H1 (cell line): Measurements from ENCODE around the gene SLC13A5. TPM values are rescaled to one million over a fixed set of nuclear protein-coding genes. Genes with fewer than 3 reads are reported as not detected.

ENCODE experiments used
- CTCF ChIA-PET: fragments of 300-600 bp; sonication (Branson Sonifier 250); formaldehyde crosslinking; loops from one replicate; lab custom pipeline; 2021; ENCODE audit not compliant: partially characterized antibody; lab: Charles Lee
- POLR2A ChIA-PET: fragments of 300-600 bp; sonication (Branson Sonifier 250); formaldehyde crosslinking; loops from one replicate; lab custom pipeline; 2021; ENCODE audit warnings: inconsistent platforms; ENCODE audit not compliant: partially characterized antibody; lab: Charles Lee
- DNase-seq, 2 experiments: peaks; one replicate each; pipeline versions ENCODE4 v3.0.0 to v3.0.0-alpha.2; 2010 to 2022; ENCODE audit warnings: low spot score in 2 of 2, low read depth in 1 of 2, mixed read lengths in 1 of 2
- FAIRE-seq: peaks from 2 replicates; lab custom pipeline; 2011; peaks lifted over from hg19 to GRCh38; lab: Jason Lieb, UNC
- H2AFZ ChIP-seq: 2 replicates; pipeline ENCODE4 v1.8.1; 2012; ENCODE audit warnings: low read length, inconsistent platforms
- H2AK5ac ChIP-seq: 2 replicates; pipeline ENCODE4 v1.6.1; 2013; ENCODE audit warnings: low read depth, low read length
- H2BK120ac ChIP-seq: replicated peaks from 2 replicates; pipeline ENCODE3; 2013; ENCODE audit warnings: low read depth, low read length, inconsistent platforms
- H2BK12ac ChIP-seq: 2 replicates; pipeline ENCODE4 v1.6.1; 2013; ENCODE audit warnings: low read depth, low read length
- H2BK15ac ChIP-seq: 2 replicates; pipeline ENCODE4 v1.6.1; 2013; ENCODE audit warnings: low read length
- H2BK20ac ChIP-seq: 2 replicates; pipeline ENCODE4 v1.6.1; 2013; ENCODE audit warnings: low read length
- H2BK5ac ChIP-seq: 2 replicates; pipeline ENCODE4 v1.6.1; 2013; ENCODE audit warnings: low read depth, low read length
- H3K14ac ChIP-seq: 2 replicates; pipeline ENCODE4 v1.6.1; 2013; ENCODE audit warnings: inconsistent platforms; ENCODE audit not compliant: insufficient read length
- H3K18ac ChIP-seq: 2 replicates; pipeline ENCODE4 v1.6.1; 2013; ENCODE audit warnings: low read length; ENCODE audit errors: extremely low read depth
- H3K23ac ChIP-seq: 2 replicates; pipeline ENCODE4 v1.6.1; 2013; ENCODE audit warnings: inconsistent platforms; ENCODE audit not compliant: insufficient read length
- H3K23me2 ChIP-seq: 2 replicates; pipeline ENCODE4 v1.6.1; 2013; ENCODE audit warnings: low read depth, low read length
- H3K27ac ChIP-seq: 2 replicates; pipeline ENCODE4 v1.6.1; 2011; ENCODE audit warnings: low read depth, low read length, inconsistent platforms
- H3K27me3 ChIP-seq, 4 experiments: replicated peaks in 1 of 4; 1 replicate in 1 of 4; 2 replicates in 3 of 4; pipeline versions ENCODE4 v1.6.1 to v1.8.1; 2011 to 2013; ENCODE audit warnings: low read length in 3 of 4, mild to moderate bottlenecking in 3 of 4, inconsistent platforms in 2 of 4, mixed read lengths in 2 of 4, moderate library complexity in 1 of 4; ENCODE audit not compliant: control insufficient read depth in 3 of 4, insufficient read depth in 3 of 4; ENCODE audit errors: extremely low read depth in 1 of 4
- H3K36me3 ChIP-seq, 4 experiments: 2 replicates each; pipeline versions ENCODE4 v1.6.1 to v1.8.1; 2011 to 2013; ENCODE audit warnings: mild to moderate bottlenecking in 4 of 4, low read length in 3 of 4, moderate library complexity in 2 of 4, control low read depth in 1 of 4, inconsistent platforms in 1 of 4; ENCODE audit not compliant: insufficient read depth in 4 of 4, control insufficient read depth in 2 of 4
- H3K4ac ChIP-seq: replicated peaks from 2 replicates; pipeline ENCODE3; 2013; ENCODE audit warnings: low read length, low read depth, mixed read lengths, inconsistent platforms; ENCODE audit not compliant: insufficient read length
- H3K4me1 ChIP-seq, 4 experiments: replicated peaks in 1 of 4; 1 replicate in 1 of 4; 2 replicates in 3 of 4; pipeline versions ENCODE4 v1.6.1 to v1.8.1; 2011 to 2013; ENCODE audit warnings: low read length in 3 of 4, inconsistent platforms in 2 of 4, mixed read lengths in 1 of 4; ENCODE audit not compliant: insufficient read depth in 4 of 4, control insufficient read depth in 3 of 4
- H3K4me2 ChIP-seq, 2 experiments: 2 replicates each; pipeline versions ENCODE4 v1.6.1 to v1.8.1; 2011 to 2013; ENCODE audit warnings: low read depth in 2 of 2, low read length in 2 of 2, control low read depth in 1 of 2, inconsistent platforms in 1 of 2, mild to moderate bottlenecking in 1 of 2; ENCODE audit not compliant: insufficient read depth in 1 of 2
- H3K4me3 ChIP-seq, 4 experiments: fragments of 200-600, 300-600 bp in 1 of 4; sonication (generic), shearing (Covaris generic), sonication (Bioruptor Twin) in 1 of 4; 2 replicates each; pipeline versions ENCODE4 v1.5.1 to v1.8.1; 2011 to 2016; ENCODE audit warnings: low read length in 4 of 4, low read depth in 3 of 4, control low read depth in 2 of 4, inconsistent platforms in 2 of 4, mild to moderate bottlenecking in 2 of 4, mixed read lengths in 1 of 4, moderate library complexity in 1 of 4; ENCODE audit not compliant: insufficient read depth in 2 of 4; ENCODE audit errors: extremely low read depth in 1 of 4
- H3K56ac ChIP-seq: replicated peaks from 2 replicates; pipeline ENCODE3; 2013; ENCODE audit warnings: low read depth, mild to moderate bottlenecking, mixed read lengths, low read length, inconsistent platforms; ENCODE audit not compliant: insufficient read length
- H3K79me1 ChIP-seq: 2 replicates; pipeline ENCODE4 v1.6.1; 2013; ENCODE audit warnings: low read depth, low read length, control low read depth
- H3K79me2 ChIP-seq, 2 experiments: 2 replicates each; pipeline versions ENCODE4 v1.6.1 to v1.8.1; 2012 to 2013; ENCODE audit warnings: low read length in 2 of 2, mild to moderate bottlenecking in 2 of 2, inconsistent platforms in 1 of 2; ENCODE audit not compliant: insufficient read depth in 2 of 2, control insufficient read depth in 1 of 2
- H3K9ac ChIP-seq, 4 experiments: replicated peaks in 1 of 4; 1 replicate in 1 of 4; 2 replicates in 3 of 4; pipeline versions ENCODE4 v1.6.1 to v1.8.1; 2011 to 2013; ENCODE audit warnings: low read depth in 3 of 4, low read length in 3 of 4, control low read depth in 2 of 4, mild to moderate bottlenecking in 2 of 4, moderate library complexity in 2 of 4, inconsistent platforms in 1 of 4; ENCODE audit errors: extremely low read depth in 1 of 4
- H3K9me3 ChIP-seq, 2 experiments: 2 replicates each; pipeline versions ENCODE4 v1.6.1 to v1.8.1; 2012 to 2013; ENCODE audit warnings: mild to moderate bottlenecking in 2 of 2, moderate library complexity in 2 of 2, control low read depth in 1 of 2, inconsistent platforms in 1 of 2, low read depth in 1 of 2, low read length in 1 of 2, mixed read lengths in 1 of 2; ENCODE audit not compliant: insufficient read depth in 2 of 2
- H4K20me1 ChIP-seq, 2 experiments: replicated peaks in 1 of 2; 2 replicates each; pipeline versions ENCODE3 to v1.8.1; 2011 to 2013; ENCODE audit warnings: inconsistent platforms in 2 of 2, low read length in 2 of 2, mild to moderate bottlenecking in 1 of 2; ENCODE audit not compliant: insufficient read depth in 2 of 2, control insufficient read depth in 1 of 2
- H4K5ac ChIP-seq: 2 replicates; pipeline ENCODE4 v1.6.1; 2013; ENCODE audit warnings: low read length, low read depth, mixed read lengths, inconsistent platforms; ENCODE audit not compliant: insufficient read length
- H4K8ac ChIP-seq: 2 replicates; pipeline ENCODE4 v1.8.0; 2013; ENCODE audit warnings: mild to moderate bottlenecking, moderate library complexity, low read length, inconsistent platforms; ENCODE audit not compliant: insufficient read depth; ENCODE audit errors: extremely low read depth
- H4K91ac ChIP-seq: replicated peaks from 2 replicates; pipeline ENCODE3; 2013; ENCODE audit warnings: low read length, mixed read lengths, inconsistent platforms; ENCODE audit not compliant: insufficient read length
- ATF2 ChIP-seq: IDR thresholded peaks from 2 replicates; pipeline ENCODE4 v1.6.1; 2012; ENCODE audit warnings: low read length, inconsistent platforms
- BACH1 ChIP-seq: IDR thresholded peaks from 2 replicates; pipeline ENCODE4 v1.6.1; 2012; ENCODE audit warnings: low read length, improper control_type of control experiment
- CHD2 ChIP-seq: IDR thresholded peaks from 2 replicates; pipeline ENCODE4 v1.6.1; 2012; ENCODE audit warnings: low read length, improper control_type of control experiment
- CTCF ChIP-seq, 3 experiments: IDR thresholded peaks; 1 replicate in 2 of 3; 2 replicates in 1 of 3; pipeline versions ENCODE4 v1.5.1 to v1.6.1; 2011; ENCODE audit warnings: low read length in 3 of 3, mild to moderate bottlenecking in 3 of 3, inconsistent platforms in 2 of 3, low read depth in 1 of 3, moderate library complexity in 1 of 3; ENCODE audit not compliant: insufficient read depth in 1 of 3; ENCODE audit errors: control extremely low read depth in 1 of 3
- EZH2 ChIP-seq: fragments of 200-600 bp; sonication (generic); IDR thresholded peaks from 2 replicates; pipeline ENCODE4 v1.7.1; 2012; ENCODE audit warnings: low read depth, mild to moderate bottlenecking, moderate library complexity, low read length, inconsistent platforms; ENCODE audit not compliant: severe bottlenecking
- GTF2F1 ChIP-seq: IDR thresholded peaks from 2 replicates; pipeline ENCODE4 v1.6.1; 2012; ENCODE audit warnings: low read depth, low read length, improper control_type of control experiment, borderline replicate concordance
- SP4 ChIP-seq: IDR thresholded peaks from 2 replicates; pipeline ENCODE4 v1.6.1; 2012; ENCODE audit warnings: low read length, inconsistent platforms
- SUZ12 ChIP-seq: fragments of 200-600 bp; sonication (generic); IDR thresholded peaks from 2 replicates; pipeline ENCODE4 v1.6.1; 2012; ENCODE audit warnings: mild to moderate bottlenecking, inconsistent platforms, low read length, moderate library complexity, mixed read lengths
- TAF1 ChIP-seq: IDR thresholded peaks from 2 replicates; pipeline ENCODE4 v1.6.1; 2011; ENCODE audit warnings: mild to moderate bottlenecking, low read depth, low read length
- TAF7 ChIP-seq: optimal IDR thresholded peaks from 2 replicates; pipeline ENCODE3; 2011; ENCODE audit warnings: low read depth, mild to moderate bottlenecking, inconsistent platforms, low read length, moderate library complexity, borderline replicate concordance
- WGBS, 2 experiments: shearing (Covaris generic) in 1 of 2; methylation state at CpG; one replicate each; pipeline versions ENCODE4 v1.1.6 to v1.1.7; 2013 to 2015; ENCODE audit warnings: low lambda C conversion rate in 2 of 2, mixed read lengths in 2 of 2, inconsistent platforms in 1 of 2, low coverage in 1 of 2, missing lambda C conversion rate in 1 of 2; ENCODE audit not compliant: insufficient replicate concordance in 2 of 2, insufficient coverage in 1 of 2, insufficient read length in 1 of 2; ENCODE audit errors: extremely low coverage in 1 of 2, missing lambda C conversion rate in 1 of 2; 5-methylcytosine and 5-hydroxymethylcytosine counted together
- polyA plus RNA-seq, 7 experiments: library from polyadenylated mRNA; depleted of rRNA in 3 of 7; stranded (reverse) in 5 of 7; unstranded in 2 of 7; fragments of >200 nt in 5 of 7; fragments of 200-250 nt in 2 of 7; gene quantifications; 1 replicate in 5 of 7; 2 replicates in 1 of 7; 4 replicates in 1 of 7; pipeline versions ENCODE4 v1.2.1 to v1.2.3, GENCODE V29; 2011 to 2013; ENCODE audit warnings: missing spikeins in 2 of 7, mixed read lengths in 2 of 7
- total RNA-seq: library from RNA; stranded (reverse); fragmentation: NEBNext Ultra II Directional; extraction: Animal tissue kit (Norgen Biotek cat#: 25700); gene quantifications from 2 replicates; pipeline ENCODE4 v1.2.1, GENCODE V29; 2021

The SLC13A5 gene
- total and polyA plus RNA-seq, 2 of the 8 experiments (the other 6 are each of a cell fraction or from before 2014, with no cell fraction given): 2.1 to 2.6 TPM

- POLR2A ChIA-PET: no interaction called here
- no peak for FAIRE-seq
- no peak for TF ChIP-seq GTF2F1
- TF ChIP-seq CHD2: no peak
- no peak for TF ChIP-seq CTCF (IDR thresholded peaks at IDR 0.05; ENCODE audit: control extremely low read depth in 1 of 3, insufficient read depth in 1 of 3, low read depth in 1 of 3, low read length in 3 of 3)
- TF ChIP-seq BACH1: no peak
- no peak for TF ChIP-seq EZH2
- TF ChIP-seq TAF7: no peak
- no peak for TF ChIP-seq SUZ12
- TF ChIP-seq ATF2: no peak
- TF ChIP-seq TAF1: no peak
- TF ChIP-seq SP4: no peak
These were observed 41.7 kb downstream of the SLC13A5 start for GRCh38 chr17:6671431-6671830.

More at GRCh38 chr17:6671431-6671830, 41.7 kb downstream of the SLC13A5 start:
- no peak overlapping the region for H3K4ac ChIP-seq
- no peak overlapping the region for H3K27ac ChIP-seq
- no peak overlapping the region for H4K8ac ChIP-seq
- no peaks in the 10 kb centered on the region for H3K36me3 ChIP-seq
- DNase-seq: no peak
- H3K4me3 ChIP-seq: no peak overlapping the region
- no peak overlapping the region for H3K14ac ChIP-seq
- 0 out of 7 replicates have a peak, but pooled peaks cover 0 to 2% (median 0%) of the 10 kb centered on the region in 4 experiments for H3K27me3 ChIP-seq
- WGBS, 2 experiments: 87% methylated on average over 7 of the region's 7 CpGs; no CpG with 5 or more reads in 1 of the 2 experiments
- H2BK15ac ChIP-seq: no peak overlapping the region
- no peak overlapping the region for H3K23ac ChIP-seq
- no peak overlapping the region for H4K5ac ChIP-seq
- H3K18ac ChIP-seq: no peak overlapping the region
- no peaks in the 10 kb centered on the region for H3K4me1 ChIP-seq
- H2BK20ac ChIP-seq: no peak overlapping the region
- H2BK120ac ChIP-seq: no peak overlapping the region
- H4K91ac ChIP-seq: no peak overlapping the region
- H3K79me2 ChIP-seq: no peaks in the 10 kb centered on the region
- no peak overlapping the region for H3K4me2 ChIP-seq
- H3K9ac ChIP-seq: no peak overlapping the region
- no peak overlapping the region for H2BK5ac ChIP-seq
- no peak overlapping the region for H2AFZ ChIP-seq
- H4K20me1 ChIP-seq: peaks cover 0 to 2% of the 10 kb centered on the region in 2 experiments
- no peak overlapping the region for H2AK5ac ChIP-seq
- CTCF ChIA-PET: interaction anchor here (0.7 to 3.5 kb wide), 6 partner anchors 31 to 221 kb away, joined by 3 to 24 read pairs (median 7); no protein-coding TSS in a partner anchor
- H3K79me1 ChIP-seq: no peaks in the 10 kb centered on the region
- no peak overlapping the region for H2BK12ac ChIP-seq
- no peaks in the 10 kb centered on the region for H3K23me2 ChIP-seq
- H3K56ac ChIP-seq: no peak overlapping the region
- no peaks in the 10 kb centered on the region for H3K9me3 ChIP-seq
